Rectal smooth muscle tissue (tissue), 1 donor: ENCODE results near the gene ANKRD13D.

Source experiments
- H3K27ac ChIP-seq: one replicate; pipeline ENCODE4 v1.7.0; 2013; ENCODE audit warnings: low read depth, low read length, inconsistent platforms
- H3K27me3 ChIP-seq: one replicate; pipeline ENCODE4 v1.7.0; 2013; ENCODE audit warnings: low read length; ENCODE audit not compliant: control insufficient read depth, insufficient read depth
- H3K36me3 ChIP-seq: one replicate; pipeline ENCODE4 v1.7.0; 2013; ENCODE audit warnings: low read length; ENCODE audit not compliant: control insufficient read depth, insufficient read depth
- H3K4me1 ChIP-seq: one replicate; pipeline ENCODE4 v1.7.0; 2013; ENCODE audit warnings: low read length; ENCODE audit not compliant: control insufficient read depth, insufficient read depth
- H3K4me3 ChIP-seq: one replicate; pipeline ENCODE4 v1.7.0; 2013; ENCODE audit warnings: low read length
- H3K9ac ChIP-seq: one replicate; pipeline ENCODE4 v1.7.0; 2013; ENCODE audit warnings: low read length

The ANKRD13D gene

DNA sequence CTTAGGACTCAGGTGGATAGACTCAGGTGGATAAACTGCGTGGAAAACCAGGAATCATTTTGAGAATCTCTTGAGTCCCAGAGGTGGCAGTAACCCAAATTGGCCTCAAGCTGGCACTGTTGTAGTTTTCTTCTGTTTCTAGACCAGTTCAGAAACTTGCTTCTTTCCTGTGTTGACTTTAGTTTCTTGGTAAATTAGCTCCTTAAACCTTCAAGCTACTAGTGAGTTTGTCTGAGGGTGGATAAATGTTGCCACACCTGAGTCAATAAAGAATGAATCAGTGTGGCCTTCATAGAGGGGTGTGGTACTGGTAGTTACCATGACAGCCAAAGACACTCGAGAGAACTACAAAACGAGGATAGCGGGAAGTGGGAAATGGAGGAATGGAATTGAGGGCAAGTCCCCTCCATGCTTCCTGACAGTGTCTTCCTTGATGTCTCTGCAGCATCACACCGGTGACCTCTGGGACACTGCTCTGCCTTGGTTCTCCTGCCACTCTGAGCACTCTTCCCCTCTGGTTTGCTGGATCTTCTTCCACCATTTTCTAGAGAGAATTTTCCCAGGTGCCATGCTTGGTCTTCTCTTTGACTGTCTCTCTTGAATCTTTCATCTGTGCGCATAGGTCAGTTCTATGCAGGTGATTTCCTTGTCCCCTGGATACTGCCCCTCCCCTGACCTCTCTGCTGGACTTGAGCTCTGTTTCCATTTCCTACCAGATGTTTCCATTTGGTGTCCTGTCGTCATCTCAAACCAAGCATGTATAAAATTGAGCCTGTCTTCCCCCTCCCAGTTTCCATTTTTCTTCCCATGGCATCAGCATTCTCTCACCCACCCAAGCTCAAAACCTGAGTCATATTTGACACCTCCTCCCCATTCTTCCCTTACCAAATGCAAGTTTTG, 57.1 kb downstream of the ANKRD13D start:
- Histone ChIP-seq H3K9ac (peak overlapping the region; percentile 10), H3K27ac (no peak overlapping the region)

DNA sequence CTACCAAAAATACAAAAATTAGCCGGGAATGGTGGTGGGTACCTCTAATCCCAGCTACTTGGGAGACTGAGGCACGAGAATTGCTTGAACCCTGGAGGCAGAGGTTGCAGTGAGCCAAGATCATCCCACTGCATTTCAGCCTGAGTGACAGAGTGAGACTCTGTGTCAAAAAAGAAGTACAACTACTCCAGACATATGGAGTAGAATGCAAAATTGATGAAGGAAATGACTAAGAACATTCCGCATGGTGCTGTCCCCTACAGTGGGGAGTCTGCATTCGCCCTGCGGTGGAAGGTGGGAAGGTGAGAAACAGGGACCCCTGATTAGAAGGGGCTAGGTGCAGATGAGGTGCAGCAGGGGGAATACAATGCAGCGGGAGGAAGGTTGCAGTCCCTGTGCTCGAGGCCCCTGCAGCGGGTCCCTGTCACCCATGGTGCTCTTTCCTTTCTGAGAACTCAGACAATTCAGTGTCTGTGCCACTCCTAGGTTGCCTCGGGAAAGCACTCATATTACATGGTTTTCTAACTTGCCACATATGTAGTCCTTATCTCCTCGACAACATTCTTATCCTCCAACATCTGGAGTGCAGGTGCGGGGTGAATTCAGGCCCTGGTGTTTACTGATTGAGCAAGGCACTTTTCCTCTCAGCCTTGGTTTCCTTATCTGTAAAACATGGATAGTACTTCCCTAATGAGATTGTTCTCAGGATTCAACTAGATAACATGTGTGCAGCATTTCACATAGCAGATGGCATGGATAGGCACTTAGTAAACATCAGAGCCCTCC, 59.1 kb downstream of the ANKRD13D start:
- Histone ChIP-seq H3K27me3 (no peaks in the 10 kb centered on the region), H3K27ac (no peak overlapping the region), H3K36me3 (peaks cover 5% of the 10 kb centered on the region), H3K9ac (no peak overlapping the region), H3K4me3 (no peak overlapping the region), H3K4me1 (peaks cover 8% of the 10 kb centered on the region)

More for the DNA sequence above, 57.1 kb downstream of the ANKRD13D start:
- Histone ChIP-seq H3K4me1 (no peaks in the 10 kb centered on the region), H3K36me3 (no peaks in the 10 kb centered on the region), H3K27me3 (no peaks in the 10 kb centered on the region), H3K4me3 (no peak overlapping the region)

- Histone ChIP-seq H3K9ac (no peak overlapping the region), H3K4me3 (no peak overlapping the region), H3K4me1 (peaks cover 11% of the 10 kb centered on the region), H3K27me3 (no peaks in the 10 kb centered on the region), H3K36me3 (peaks cover 5% of the 10 kb centered on the region), H3K27ac (no peak overlapping the region)
Observed at GRCh38 chr11:67349036-67349435, 59.9 kb downstream of the ANKRD13D start.

DNA sequence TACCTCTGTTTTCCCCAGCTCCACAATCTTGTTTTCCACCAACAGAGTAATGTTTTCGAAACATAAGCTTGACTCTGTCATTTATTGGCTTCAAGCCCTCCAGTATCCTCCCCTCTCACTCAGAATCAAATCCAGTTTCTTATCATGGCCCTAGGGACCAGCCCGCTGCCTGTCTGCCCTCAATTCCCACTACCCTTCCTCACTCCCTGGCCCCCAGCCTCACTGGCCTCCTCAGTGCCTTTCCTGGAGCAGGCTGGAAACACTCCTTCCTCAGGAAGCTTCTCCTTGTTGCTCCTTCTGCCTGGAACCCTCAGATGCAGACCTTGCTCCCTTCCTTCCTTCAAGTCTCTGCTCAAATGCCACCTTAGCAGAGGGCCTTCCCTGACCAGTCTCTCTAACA, 60.4 kb downstream of the ANKRD13D start:
- H3K4me1 ChIP-seq, result peaks cover 15% of the 10 kb centered on the region

GRCh38 chr11:67349928-67350465, 60.9 kb downstream of the ANKRD13D start:
- peaks cover 21% of the 10 kb centered on the region for H3K4me1 ChIP-seq
- H3K36me3 ChIP-seq, result peaks cover 5% of the 10 kb centered on the region
- no peak overlapping the region for H3K9ac ChIP-seq

More for the DNA sequence above, 60.4 kb downstream of the ANKRD13D start:
- H3K4me3 ChIP-seq, result no peak overlapping the region
- no peak overlapping the region for H3K27ac ChIP-seq
- no peaks in the 10 kb centered on the region for H3K27me3 ChIP-seq
- peaks cover 5% of the 10 kb centered on the region for H3K36me3 ChIP-seq
- no peak overlapping the region for H3K9ac ChIP-seq

DNA sequence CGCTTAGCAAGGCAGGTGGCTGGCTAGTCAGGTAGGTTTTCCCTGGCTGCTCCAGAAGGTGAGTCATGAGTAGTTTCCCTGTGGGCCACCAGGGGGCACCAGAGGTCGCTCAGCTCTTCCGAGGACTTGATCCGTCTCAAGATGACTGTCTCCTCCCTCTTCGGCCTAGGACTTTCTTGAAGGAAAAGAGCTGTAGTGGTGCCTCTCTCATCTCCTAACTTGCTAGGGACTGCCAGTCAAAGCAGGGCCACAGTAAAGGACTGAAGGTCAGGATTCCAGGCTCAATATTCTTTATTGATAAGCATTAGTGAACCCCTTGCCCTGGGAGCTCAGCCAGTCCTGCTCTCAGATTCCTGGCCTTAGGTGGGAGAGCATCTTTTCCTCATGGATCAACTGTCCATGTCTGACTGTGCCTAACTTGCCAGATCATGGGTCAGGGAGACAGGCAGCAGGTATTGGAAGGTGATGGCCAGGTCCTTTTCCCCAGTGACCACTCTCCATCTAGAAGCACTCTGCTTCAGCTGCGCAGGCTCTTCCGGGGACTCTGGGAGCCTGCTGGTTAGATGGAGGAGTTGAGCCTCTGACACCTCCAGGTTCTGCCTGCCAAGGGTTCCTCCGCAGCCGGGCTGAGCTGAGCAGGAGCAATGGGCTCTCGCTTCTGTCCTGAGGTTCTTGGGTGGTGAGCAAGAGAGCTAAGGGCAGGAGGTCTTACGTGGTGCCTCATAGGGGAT, 62.3 kb downstream of the ANKRD13D start:
- H3K9ac ChIP-seq, result peak overlapping the region; percentile 39
- no peaks in the 10 kb centered on the region for H3K27me3 ChIP-seq
- H3K27ac ChIP-seq, result peak overlapping the region; percentile 58
- peaks cover 5% of the 10 kb centered on the region for H3K36me3 ChIP-seq
- H3K4me3 ChIP-seq, result peak overlapping the region; percentile 29
- peaks cover 30% of the 10 kb centered on the region for H3K4me1 ChIP-seq

More at GRCh38 chr11:67349928-67350465, 60.9 kb downstream of the ANKRD13D start:
- H3K27ac ChIP-seq, result no peak overlapping the region
- no peaks in the 10 kb centered on the region for H3K27me3 ChIP-seq
- no peak overlapping the region for H3K4me3 ChIP-seq
